K562 (cell line): ENCODE measurements around the gene STAU1. TPM values are rescaled to one million over a fixed set of nuclear protein-coding genes. Genes with fewer than 3 reads are reported as not detected.

Source experiments
- ATAC-seq: fragments of 200-7000 bp; cut with Tn5 transposase; 3 replicates; pipeline ENCODE4 v1.9.1; 2020; ENCODE audit warnings: moderate library complexity
- BruUV-seq: library from RNA; stranded (reverse); fragments of 400-500 nt; replicated peaks from 2 replicates; lab custom pipeline; 2021; lab: Mats Ljungman, UMichigan
- CTCF ChIA-PET: fragments of 300-600 bp; formaldehyde crosslinking; extraction: SDS; loops from one replicate; lab custom pipeline; 2021; ENCODE audit warnings: low intra/inter-chr PET ratio; lab: Yijun Ruan, JAX
- POLR2A ChIA-PET: fragments of 300-600, 350-650 bp; sonication (Branson Sonifier 250); formaldehyde crosslinking; extraction: SDS; loops from one replicate; lab custom pipeline; 2021; ENCODE audit warnings: antibody characterized with exemption, inconsistent platforms; lab: Yijun Ruan, JAX
- DNase-seq, 4 experiments: peaks; one replicate each; pipeline versions ENCODE4 v3.0.0 to v3.0.0-alpha.2; 2011 to 2018; ENCODE audit warnings: low spot score in 3 of 4, mixed read lengths in 3 of 4; ENCODE audit errors: extremely low read depth in 1 of 4
- FAIRE-seq: peaks from 2 replicates; lab custom pipeline; 2011; peaks lifted over from hg19 to GRCh38; lab: Jason Lieb, UNC
- H2AFZ ChIP-seq: 2 replicates; pipeline ENCODE4 v1.6.0; 2011; ENCODE audit warnings: low read depth, low read length, control low read depth, inconsistent platforms
- H3K27ac ChIP-seq: fragments of 200-600 bp; 3 replicates; pipeline ENCODE4 v1.8.0; 2011; ENCODE audit warnings: low read depth, mild to moderate bottlenecking, control low read depth, inconsistent platforms, low read length, moderate library complexity, mixed read lengths; ENCODE audit errors: extremely low read depth
- H3K27me3 ChIP-seq, 2 experiments: fragments of 300-600 bp in 1 of 2; 2 replicates in 1 of 2; 3 replicates in 1 of 2; pipeline versions ENCODE4 v1.6.0 to v1.8.0; 2011; ENCODE audit warnings: inconsistent platforms in 2 of 2, low read length in 2 of 2, mild to moderate bottlenecking in 1 of 2, mixed read lengths in 1 of 2, moderate library complexity in 1 of 2; ENCODE audit not compliant: control insufficient read depth in 2 of 2, insufficient read depth in 2 of 2
- H3K36me3 ChIP-seq: fragments of 300-600 bp; 3 replicates; pipeline ENCODE4 v1.8.0; 2011; ENCODE audit warnings: mild to moderate bottlenecking, low read length, inconsistent platforms; ENCODE audit not compliant: control insufficient read depth, insufficient read depth
- H3K4me1 ChIP-seq, 2 experiments: fragments of 200-600 bp in 1 of 2; replicated peaks in 1 of 2; 2 replicates in 1 of 2; 3 replicates in 1 of 2; pipeline versions ENCODE4 v1.5.1 to v1.8.0; 2011; ENCODE audit warnings: inconsistent platforms in 2 of 2, low read length in 2 of 2, mild to moderate bottlenecking in 1 of 2, mixed read lengths in 1 of 2, moderate library complexity in 1 of 2; ENCODE audit not compliant: control insufficient read depth in 2 of 2, insufficient read depth in 2 of 2
- H3K4me2 ChIP-seq: 2 replicates; pipeline ENCODE4 v1.6.1; 2011; ENCODE audit warnings: low read length, control low read depth, inconsistent platforms, mixed read lengths; ENCODE audit not compliant: insufficient read depth
- H3K4me3 ChIP-seq: fragments of 200-600 bp; sonication (generic), shearing (Covaris generic); 2 replicates; pipeline ENCODE4 v1.5.1; 2016; ENCODE audit warnings: control low read depth, inconsistent platforms
- H3K79me2 ChIP-seq: fragments of 200-600 bp; 3 replicates; pipeline ENCODE4 v1.8.0; 2011; ENCODE audit warnings: low read length, inconsistent platforms; ENCODE audit not compliant: control insufficient read depth, insufficient read depth
- H3K9ac ChIP-seq, 2 experiments: 2 replicates each; pipeline versions ENCODE4 v1.6.0 to v1.6.1; 2011; ENCODE audit warnings: low read depth in 2 of 2, low read length in 2 of 2, control low read depth in 1 of 2, inconsistent platforms in 1 of 2, mild to moderate bottlenecking in 1 of 2, mixed read lengths in 1 of 2; ENCODE audit not compliant: insufficient read depth in 1 of 2
- H3K9me1 ChIP-seq: one replicate; pipeline ENCODE4 v1.6.0; 2011; ENCODE audit warnings: inconsistent platforms, mild to moderate bottlenecking, low read length, moderate library complexity; ENCODE audit not compliant: control insufficient read depth, insufficient read depth
- H3K9me3 ChIP-seq: replicated peaks from 2 replicates; pipeline ENCODE4 v1.5.1; 2011; ENCODE audit warnings: low read depth, low read length, inconsistent platforms; ENCODE audit not compliant: control insufficient read depth, insufficient read depth
- H4K20me1 ChIP-seq: replicated peaks from 2 replicates; pipeline ENCODE4 v1.6.1; 2011; ENCODE audit warnings: low read length, inconsistent platforms, mixed read lengths; ENCODE audit not compliant: control insufficient read depth, insufficient read depth
- BACH1 ChIP-seq: fragments of 200-800 bp; sonication (Bioruptor generic); IDR thresholded peaks from 2 replicates; pipeline ENCODE4 v1.6.1; 2016; ENCODE audit warnings: missing genetic modification characterization, missing compliant biosample characterization
- BRF1 ChIP-seq: IDR thresholded peaks from 3 replicates; pipeline ENCODE4 v1.6.1; 2011; ENCODE audit warnings: borderline replicate concordance, mild to moderate bottlenecking; ENCODE audit not compliant: insufficient read length; ENCODE audit errors: extremely low read depth
- CBFA2T2 ChIP-seq: fragments of 450-650 bp; conservative IDR thresholded peaks from 2 replicates; pipeline ENCODE4 v1.6.1; 2017; ENCODE audit warnings: mild to moderate bottlenecking
- ETV6 ChIP-seq, 3 experiments: fragments of 150-350 bp in 1 of 3; sonication (generic) in 1 of 3; formaldehyde crosslinking in 1 of 3; IDR thresholded peaks; 2 replicates each; pipeline versions ENCODE4 v1.6.1 to v1.8.0; 2014 to 2022; ENCODE audit warnings: borderline replicate concordance in 2 of 3, low read depth in 2 of 3, antibody characterized with exemption in 1 of 3, low read length in 1 of 3, mild to moderate bottlenecking in 1 of 3, missing genetic modification reagents in 1 of 3
- HDAC1 ChIP-seq, 2 experiments: fragments of 450-650 bp; IDR thresholded peaks; 2 replicates each; pipeline ENCODE4 v1.6.1; 2016 to 2017; ENCODE audit warnings: inconsistent platforms in 1 of 2, mild to moderate bottlenecking in 1 of 2, moderate library complexity in 1 of 2
- KLF10 ChIP-seq: fragments of 250-450 bp; sonication (Bioruptor Pico); IDR thresholded peaks from 2 replicates; pipeline ENCODE4 v1.6.1; 2021; ENCODE audit warnings: matching md5 sums
- NEUROD1 ChIP-seq: fragments of 150-350 bp; IDR thresholded peaks from 2 replicates; pipeline ENCODE4 v1.6.1; 2014; ENCODE audit warnings: borderline replicate concordance, low read length, low read depth; ENCODE audit not compliant: partially characterized antibody
- NFATC3 ChIP-seq: fragments of 450-650 bp; IDR thresholded peaks from 2 replicates; pipeline ENCODE4 v1.6.1; 2017; ENCODE audit warnings: mild to moderate bottlenecking
- NONO ChIP-seq, 2 experiments: fragments of 200-400 bp in 1 of 2; fragments of 450-650 bp in 1 of 2; formaldehyde crosslinking in 1 of 2; IDR thresholded peaks; 2 replicates each; pipeline ENCODE4 v1.6.1; 2017; ENCODE audit warnings: low read depth in 2 of 2, mild to moderate bottlenecking in 2 of 2, moderate library complexity in 2 of 2, low read length in 1 of 2
- PML ChIP-seq: IDR thresholded peaks from 2 replicates; pipeline ENCODE4 v1.6.1; 2012; ENCODE audit warnings: low read length, inconsistent platforms
- ZC3H4 ChIP-seq: sonication (generic); formaldehyde crosslinking; IDR thresholded peaks from 2 replicates; pipeline ENCODE4 v1.9.0; 2021; ENCODE audit warnings: missing genetic modification reagents, borderline replicate concordance
- WGBS: fragments of 100-300 bp; shearing (Covaris generic); methylation state at CpG from one replicate; pipeline ENCODE4 v1.1.6; 2016; ENCODE audit warnings: low coverage, mixed read lengths; ENCODE audit not compliant: insufficient coverage; ENCODE audit errors: missing lambda C conversion rate; 5-methylcytosine and 5-hydroxymethylcytosine counted together
- in situ Hi-C: fragments of 300-500 bp; cut with MboI; formaldehyde crosslinking; loops from 4 replicates; pipeline ENCODE4 v1.15.0; 2018; ENCODE audit warnings: inconsistent platforms, mixed read lengths
- intact Hi-C: fragments of 100-400 bp; cut with micrococcal nuclease; formaldehyde crosslinking; loops from 2 replicates; pipeline ENCODE4 v1.14.2; 2022
- polyA plus RNA-seq, 8 experiments: library from polyadenylated mRNA; depleted of rRNA in 4 of 8; stranded (reverse) in 5 of 8; unstranded in 3 of 8; fragments of >200 nt; fragmentation: Nextera tagmentation in 2 of 8; fragmentation: Illumina TruSeq in 1 of 8; extraction: Ambion mirVana in 2 of 8; extraction: Trizol in 1 of 8; gene quantifications; 2 replicates each; pipeline versions ENCODE4 v1.2.1 to v1.2.3, GENCODE V29; 2011 to 2014; ENCODE audit warnings: inconsistent platforms in 1 of 8, missing spikeins in 1 of 8
- total RNA-seq, 7 experiments: library from RNA; depleted of rRNA in 6 of 7; stranded (reverse); fragments of >200 nt in 6 of 7; fragmentation: Illumina TruSeq in 2 of 7; extraction: Trizol in 2 of 7; gene quantifications; 2 replicates each; pipeline versions ENCODE4 v1.2.1 to v1.2.3, GENCODE V29; 2011 to 2021; ENCODE audit warnings: low replicate concordance in 1 of 7
- TF ChIP-seq, protein P1 (sequence below): sonication (generic); formaldehyde crosslinking; IDR thresholded peaks from 2 replicates; pipeline ENCODE4 v1.8.0; 2022; ENCODE audit warnings: mild to moderate bottlenecking, missing genetic modification reagents
- TF ChIP-seq, protein P2 (sequence below): IDR thresholded peaks from 2 replicates; pipeline ENCODE4 v1.6.1; 2016; ENCODE audit warnings: missing genetic modification characterization, missing compliant biosample characterization
- TF ChIP-seq, protein P3 (sequence below): fragments of 250-450 bp; sonication (Bioruptor Pico); IDR thresholded peaks from 2 replicates; pipeline ENCODE4 v1.8.0; 2021; ENCODE audit warnings: moderate library complexity, mild to moderate bottlenecking, inconsistent platforms

Gene STAU1
- total and polyA plus RNA-seq, 9 of the 15 experiments (the other 6 are each of a cell fraction or from before 2014, with no cell fraction given), result 18.0 to 106 (median 50.6) TPM

DNA sequence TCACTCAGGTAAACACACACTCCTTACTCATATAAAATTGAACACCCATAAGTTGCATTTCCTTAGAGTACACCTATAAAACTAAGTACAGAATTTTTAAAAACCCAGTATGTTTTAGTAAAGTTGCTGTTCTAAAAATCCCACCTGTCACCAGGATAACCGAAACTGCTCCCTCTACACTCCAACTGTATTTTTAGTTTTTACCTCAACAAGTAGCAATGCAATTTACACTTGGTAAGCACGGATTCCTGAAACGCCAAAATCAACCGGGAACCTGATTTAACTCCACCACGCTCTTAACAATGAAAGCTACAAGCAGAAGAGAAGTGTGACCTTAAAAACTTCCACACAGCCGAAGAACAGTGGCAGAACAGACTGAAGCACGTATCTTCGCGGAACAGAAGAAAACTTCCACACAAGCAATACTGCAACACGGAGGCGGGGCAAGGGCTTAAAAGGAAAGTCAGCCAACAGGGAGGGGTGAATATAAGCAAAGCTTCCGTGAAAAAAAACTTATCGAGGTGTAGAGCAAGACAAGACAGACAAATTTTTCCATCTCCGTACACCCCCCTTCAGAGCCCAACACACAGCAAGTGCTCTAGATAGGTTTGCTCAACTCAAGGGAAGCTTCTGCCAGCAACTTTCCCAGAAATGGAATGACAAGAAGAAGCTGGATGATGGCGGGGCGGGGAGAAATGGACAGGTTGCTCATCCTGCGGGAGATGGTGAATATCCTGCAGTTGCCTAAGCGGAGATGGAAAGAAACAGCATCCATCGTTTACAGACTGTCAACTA lies 1.4 kb downstream of the STAU1 start:
- FAIRE-seq, result peak; percentile 89
- TF ChIP-seq KLF10 (CRISPR knock-in tag) (no peak), BACH1 (tag) (no peak), ETV6 (IDR thresholded peaks at IDR 0.05; ENCODE audit: borderline replicate concordance in 1 of 2, low read depth in 2 of 2, low read length in 1 of 2) (no peak), ETV6 (CRISPR knock-in tag; IDR thresholded peaks at IDR 0.05; ENCODE audit: borderline replicate concordance) (no peak), NEUROD1 (no peak), BRF1 (no peak), HDAC1 (IDR thresholded peaks at IDR 0.05) (peak in 1 of 2 experiments; percentile 74; a peak in 2 of 4 replicates), NFATC3 (no peak), ZC3H4 (CRISPR knock-in tag) (no peak), NONO (IDR thresholded peaks at IDR 0.05; ENCODE audit: low read depth in 2 of 2, low read length in 1 of 2) (no peak), PML (peak; percentile 43; the same call in 1 of the 2 replicates), CBFA2T2 (no peak)
- TF ChIP-seq, protein P1, sequence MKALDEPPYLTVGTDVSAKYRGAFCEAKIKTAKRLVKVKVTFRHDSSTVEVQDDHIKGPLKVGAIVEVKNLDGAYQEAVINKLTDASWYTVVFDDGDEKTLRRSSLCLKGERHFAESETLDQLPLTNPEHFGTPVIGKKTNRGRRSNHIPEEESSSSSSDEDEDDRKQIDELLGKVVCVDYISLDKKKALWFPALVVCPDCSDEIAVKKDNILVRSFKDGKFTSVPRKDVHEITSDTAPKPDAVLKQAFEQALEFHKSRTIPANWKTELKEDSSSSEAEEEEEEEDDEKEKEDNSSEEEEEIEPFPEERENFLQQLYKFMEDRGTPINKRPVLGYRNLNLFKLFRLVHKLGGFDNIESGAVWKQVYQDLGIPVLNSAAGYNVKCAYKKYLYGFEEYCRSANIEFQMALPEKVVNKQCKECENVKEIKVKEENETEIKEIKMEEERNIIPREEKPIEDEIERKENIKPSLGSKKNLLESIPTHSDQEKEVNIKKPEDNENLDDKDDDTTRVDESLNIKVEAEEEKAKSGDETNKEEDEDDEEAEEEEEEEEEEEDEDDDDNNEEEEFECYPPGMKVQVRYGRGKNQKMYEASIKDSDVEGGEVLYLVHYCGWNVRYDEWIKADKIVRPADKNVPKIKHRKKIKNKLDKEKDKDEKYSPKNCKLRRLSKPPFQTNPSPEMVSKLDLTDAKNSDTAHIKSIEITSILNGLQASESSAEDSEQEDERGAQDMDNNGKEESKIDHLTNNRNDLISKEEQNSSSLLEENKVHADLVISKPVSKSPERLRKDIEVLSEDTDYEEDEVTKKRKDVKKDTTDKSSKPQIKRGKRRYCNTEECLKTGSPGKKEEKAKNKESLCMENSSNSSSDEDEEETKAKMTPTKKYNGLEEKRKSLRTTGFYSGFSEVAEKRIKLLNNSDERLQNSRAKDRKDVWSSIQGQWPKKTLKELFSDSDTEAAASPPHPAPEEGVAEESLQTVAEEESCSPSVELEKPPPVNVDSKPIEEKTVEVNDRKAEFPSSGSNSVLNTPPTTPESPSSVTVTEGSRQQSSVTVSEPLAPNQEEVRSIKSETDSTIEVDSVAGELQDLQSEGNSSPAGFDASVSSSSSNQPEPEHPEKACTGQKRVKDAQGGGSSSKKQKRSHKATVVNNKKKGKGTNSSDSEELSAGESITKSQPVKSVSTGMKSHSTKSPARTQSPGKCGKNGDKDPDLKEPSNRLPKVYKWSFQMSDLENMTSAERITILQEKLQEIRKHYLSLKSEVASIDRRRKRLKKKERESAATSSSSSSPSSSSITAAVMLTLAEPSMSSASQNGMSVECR, result peak; percentile 47; the same call in 1 of the 2 replicates
- TF ChIP-seq, protein P2, sequence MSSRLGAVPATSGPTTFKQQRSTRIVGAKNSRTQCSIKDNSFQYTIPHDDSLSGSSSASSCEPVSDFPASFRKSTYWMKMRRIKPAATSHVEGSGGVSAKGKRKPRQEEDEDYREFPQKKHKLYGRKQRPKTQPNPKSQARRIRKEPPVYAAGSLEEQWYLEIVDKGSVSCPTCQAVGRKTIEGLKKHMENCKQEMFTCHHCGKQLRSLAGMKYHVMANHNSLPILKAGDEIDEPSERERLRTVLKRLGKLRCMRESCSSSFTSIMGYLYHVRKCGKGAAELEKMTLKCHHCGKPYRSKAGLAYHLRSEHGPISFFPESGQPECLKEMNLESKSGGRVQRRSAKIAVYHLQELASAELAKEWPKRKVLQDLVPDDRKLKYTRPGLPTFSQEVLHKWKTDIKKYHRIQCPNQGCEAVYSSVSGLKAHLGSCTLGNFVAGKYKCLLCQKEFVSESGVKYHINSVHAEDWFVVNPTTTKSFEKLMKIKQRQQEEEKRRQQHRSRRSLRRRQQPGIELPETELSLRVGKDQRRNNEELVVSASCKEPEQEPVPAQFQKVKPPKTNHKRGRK (tag), result no peak
- TF ChIP-seq, protein P3, sequence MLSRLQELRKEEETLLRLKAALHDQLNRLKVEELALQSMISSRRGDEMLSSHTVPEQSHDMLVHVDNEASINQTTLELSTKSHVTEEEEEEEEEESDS, result no peak

More for the DNA sequence above, 1.4 kb downstream of the STAU1 start:
- Histone ChIP-seq H2AFZ (0 out of 2 replicates have a peak overlapping the region, but pooled peaks have one; percentile 1), H3K9me3 (0 out of 2 replicates have a peak, but pooled peaks cover 2% of the 10 kb centered on the region), H3K4me1 (peaks cover 24 to 25% of the 10 kb centered on the region in 2 experiments), H3K36me3 (peaks cover 13% of the 10 kb centered on the region; the same call in 1 of the 3 replicates), H3K4me3 (peak overlapping the region; percentile 88), H3K27me3 (no peaks in the 10 kb centered on the region), H3K79me2 (peaks cover 63% of the 10 kb centered on the region), H3K9me1 (no peaks in the 10 kb centered on the region), H3K9ac (peak overlapping the region; percentile 72 to 94), H4K20me1 (peaks cover 12% of the 10 kb centered on the region), H3K27ac (peak overlapping the region; percentile 90), H3K4me2 (peak overlapping the region; percentile 97)
- CTCF ChIA-PET, result no interaction called here
- TSS peak; percentile 49 for BruUV-seq
- POLR2A ChIA-PET, result interaction anchor here (0.5 to 1.8 kb wide), 8 partner anchors 10 to 402 kb away, joined by 3 to 9 read pairs (median 3); no protein-coding TSS in a partner anchor
- WGBS, result under 1% methylated on average over 19 of the region's 19 CpGs
- DNase-seq (peak; percentile 43 to 85 (median 60)), ATAC-seq (peak; percentile 59)
- intact Hi-C loops (loop anchor here (5.0 kb wide), 2 partner anchors 91 to 264 kb away; partner anchors contain the start of genes ARFGEF2 and ZNFX1), in situ Hi-C loops (no loop called here)
